GM12865 (cell line): Measurements from ENCODE around the gene TTLL8.

Source experiments
- DNase-seq: peaks from one replicate; pipeline ENCODE4 v3.0.0; 2010; ENCODE audit warnings: low read depth
- H3K4me3 ChIP-seq: 2 replicates; pipeline ENCODE4 v1.5.1; 2011; ENCODE audit warnings: mild to moderate bottlenecking, low read depth, low read length, control low read depth
- CTCF ChIP-seq: IDR thresholded peaks from 2 replicates; pipeline ENCODE4 v1.5.1; 2011; ENCODE audit warnings: low read length, control low read depth, low read depth, inconsistent platforms; ENCODE audit not compliant: insufficient read depth; ENCODE audit errors: missing control alignments

TTLL8 gene

GRCh38 chr22:49999946-50000586, 58.0 kb downstream of the TTLL8 start:
- no peak for TF ChIP-seq CTCF
- no peak overlapping the region for H3K4me3 ChIP-seq

GRCh38 chr22:49999063-49999945, 58.8 kb downstream of the TTLL8 start:
- peak; percentile 44 for DNase-seq
- TF ChIP-seq CTCF: no peak
- no peak overlapping the region for H3K4me3 ChIP-seq

More at GRCh38 chr22:49999946-50000586, 58.0 kb downstream of the TTLL8 start:
- no peak for DNase-seq

- TF ChIP-seq CTCF: no peak
Observed at GRCh38 chr22:49998718-49999062, 59.4 kb downstream of the TTLL8 start.

GRCh38 chr22:49997932-49998717, 60.0 kb downstream of the TTLL8 start:
- TF ChIP-seq CTCF: no peak
- H3K4me3 ChIP-seq: no peak overlapping the region
- no peak for DNase-seq

More at GRCh38 chr22:49998718-49999062, 59.4 kb downstream of the TTLL8 start:
- DNase-seq: no peak
- H3K4me3 ChIP-seq: no peak overlapping the region

- no peak overlapping the region for H3K4me3 ChIP-seq
- DNase-seq: no peak
- TF ChIP-seq CTCF: no peak
Observed at GRCh38 chr22:49997251-49997599, 60.9 kb downstream of the TTLL8 start.

GRCh38 chr22:49996518-49997250, 61.4 kb downstream of the TTLL8 start:
- no peak for DNase-seq
- no peak for TF ChIP-seq CTCF
- H3K4me3 ChIP-seq: no peak overlapping the region
